ENCODE results near the gene LRRC59. TPM values are rescaled to one million over a fixed set of nuclear protein-coding genes. Genes with fewer than 3 reads are reported as not detected.

Gene LRRC59
- total RNA-seq, 1 experiment from 2014 or later: 106 TPM

GRCh38 chr17:50365165-50365564, 32.2 kb downstream of the LRRC59 start:
- WGBS (ENCODE audit: extremely low coverage, insufficient read length, low lambda C conversion rate): no CpG with 5 or more reads among the region's 2 CpGs
- Histone ChIP-seq H2BK12ac (ENCODE audit: insufficient read length, low read depth, low read length) (no peak overlapping the region), H2AK5ac (ENCODE audit: insufficient read length, low read length) (no peak overlapping the region), H4K5ac (ENCODE audit: insufficient read length, low read depth, low read length) (no peak overlapping the region), H3K9ac (ENCODE audit: extremely low read depth, insufficient read length, low read length) (no peak overlapping the region), H3K27ac (ENCODE audit: insufficient read length, low read depth, low read length) (no peak overlapping the region), H2BK15ac (ENCODE audit: low read depth, low read length) (no peak overlapping the region), H3K56ac (ENCODE audit: insufficient read length, low read depth, low read length) (no peak overlapping the region), H3K14ac (ENCODE audit: insufficient read depth, low read length) (no peak overlapping the region), H3K23me2 (ENCODE audit: insufficient read length, low read depth, low read length, poor library complexity, severe bottlenecking) (no peaks in the 10 kb centered on the region), H3T11ph (ENCODE audit: low read length) (no peak overlapping the region), H3K4ac (ENCODE audit: low read depth, low read length) (no peak overlapping the region), H3K4me1 (ENCODE audit: insufficient read depth, low read length) (peaks cover 2% of the 10 kb centered on the region; the same call in 1 of the 2 replicates), H3K79me2 (ENCODE audit: insufficient read depth, low read length) (no peaks in the 10 kb centered on the region), H2BK120ac (ENCODE audit: low read depth, low read length, poor library complexity, severe bottlenecking) (no peak overlapping the region), H3K79me1 (ENCODE audit: insufficient read depth, low read depth, low read length, poor library complexity, severe bottlenecking) (no peaks in the 10 kb centered on the region), H2BK20ac (ENCODE audit: low read depth, low read length, poor library complexity, severe bottlenecking) (no peak overlapping the region), H4K91ac (ENCODE audit: insufficient read length, low read depth, low read length) (no peak overlapping the region), H4K8ac (replicated peaks; ENCODE audit: insufficient read length, low read depth, low read length) (no peak overlapping the region), H2BK5ac (ENCODE audit: insufficient read length, low read length) (no peak overlapping the region), H2AFZ (ENCODE audit: low read length) (no peak overlapping the region), H4K20me1 (ENCODE audit: control insufficient read depth, insufficient read depth, insufficient read length) (peaks cover 3% of the 10 kb centered on the region), H3K4me2 (ENCODE audit: insufficient read depth, insufficient read length, low read length) (no peak overlapping the region), H3K18ac (ENCODE audit: insufficient read length, low read depth, low read length) (no peak overlapping the region), H3K23ac (ENCODE audit: insufficient read length, low read depth, low read length) (no peak overlapping the region), H3K27me3 (ENCODE audit: insufficient read depth, low read length) (no peaks in the 10 kb centered on the region), H3K9me3 (ENCODE audit: control insufficient read depth, low read depth, low read length) (no peaks in the 10 kb centered on the region)
- peaks cover 38 to 40% of the 10 kb centered on the region in 2 experiments for H3K4me1 Mint-ChIP-seq
- H3K27me3 Mint-ChIP-seq (ENCODE audit: low read depth): no peaks in the 10 kb centered on the region
- DNase-seq: no peak
- peaks cover 13 to 39% (median 39%) of the 10 kb centered on the region in 3 experiments for H3K36me3 Mint-ChIP-seq (ENCODE audit: insufficient read depth in 1 of 3, low read depth in 3 of 3)
- H3K27ac Mint-ChIP-seq: peak overlapping the region in 2 of 3 experiments; percentile 38 to 87; a peak in 2 of 7 replicates
- TF ChIP-seq CTCF (conservative IDR thresholded peaks at IDR 0.05): no peak
- H3K9me3 Mint-ChIP-seq: no peaks in the 10 kb centered on the region
- H3K4me3 Mint-ChIP-seq: no peak overlapping the region
